Left lung (tissue), 10 donors: Measurements from ENCODE around the gene CLSTN3. TPM values are rescaled to one million over a fixed set of nuclear protein-coding genes. Genes with fewer than 3 reads are reported as not detected.

Experiments
- ATAC-seq: fragments of 200-7000 bp; cut with Tn5 transposase; one replicate; pipeline ENCODE4 v1.9.1; 2020; ENCODE audit warnings: moderate library complexity
- DNase-seq, 4 donors: peaks; one replicate each; pipeline ENCODE4 v3.0.0-alpha.2; 2013 to 2020
- H3K27ac ChIP-seq, 2 donors: fragments of 200-600 bp; sonication (generic) in 1 of 2; one replicate each; pipeline versions ENCODE4 v1.5.0 to v1.8.0; 2020 to 2021
- H3K27me3 ChIP-seq, 2 donors: fragments of 200-600 bp; sonication (generic) in 1 of 2; one replicate each; pipeline versions ENCODE4 v1.5.0 to v1.8.0; 2020 to 2021
- H3K36me3 ChIP-seq, 2 donors: fragments of 200-600 bp; sonication (generic) in 1 of 2; one replicate each; pipeline versions ENCODE4 v1.5.0 to v1.8.0; 2020 to 2021
- H3K4me1 ChIP-seq, 2 donors: fragments of 200-600 bp; one replicate each; pipeline ENCODE4 v1.8.0; 2021
- H3K4me3 ChIP-seq, 2 donors: fragments of 200-600 bp; sonication (generic) in 1 of 2; one replicate each; pipeline versions ENCODE4 v1.5.0 to v1.8.0; 2020 to 2021; ENCODE audit warnings: mild to moderate bottlenecking in 1 of 2
- H3K9me3 ChIP-seq, 2 donors: fragments of 200-600 bp; sonication (generic) in 1 of 2; one replicate each; pipeline versions ENCODE4 v1.5.0 to v1.8.0; 2020 to 2021
- intact Hi-C, 2 donors: fragments of 100-400 bp; cut with DNase I; formaldehyde crosslinking; loops; one replicate each; pipeline versions ENCODE4 v1.11.2 to v1.14.2; 2022
- polyA plus RNA-seq, 6 donors: library from polyadenylated mRNA; unstranded; fragments of 120-200 nt; gene quantifications; one replicate each; pipeline ENCODE4 v1.2.1, GENCODE V29; 2013; ENCODE audit not compliant: insufficient read length in 6 of 6
- total RNA-seq, 2 donors: library from RNA; stranded (reverse); fragmentation: NEBNext Ultra II Directional; extraction: Animal tissue kit (Norgen Biotek cat#: 25700); gene quantifications; one replicate each; pipeline ENCODE4 v1.2.1, GENCODE V29; 2021
- TF ChIP-seq, protein P1 (sequence below), 2 donors: fragments of 200-600 bp; sonication (generic) in 1 of 2; IDR thresholded peaks; one replicate each; pipeline versions ENCODE4 v1.5.0 to v1.8.0; 2021; ENCODE audit warnings: antibody characterized with exemption in 2 of 2
- donor health status: DM: no; HTN: yes; CAD: no.
- donor health status: DM: no; HTN: no; CAD: no.

CLSTN3 gene
- total and polyA plus RNA-seq, 8 donors: 30.3 to 80.9 (median 63.0) TPM

DNA sequence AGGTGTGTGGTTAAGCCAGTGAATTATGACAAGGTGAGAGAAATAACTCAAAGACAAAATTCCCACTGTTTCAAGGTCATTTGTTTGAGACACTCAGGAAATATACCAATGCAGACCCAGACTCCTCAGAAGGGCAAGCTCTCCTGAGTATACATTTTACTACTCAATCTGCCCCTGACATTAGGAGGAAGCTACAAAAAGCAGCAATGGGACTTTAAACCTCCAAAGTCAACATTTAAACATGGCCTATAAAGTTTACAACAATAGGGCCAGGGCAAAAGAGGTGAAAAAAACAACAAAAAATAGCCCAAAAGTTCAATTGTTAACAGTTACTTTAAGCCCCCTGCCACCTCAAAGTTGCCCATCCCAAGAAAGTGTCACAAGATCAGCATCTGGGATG is 39.8 kb downstream of the CLSTN3 start:
- Histone ChIP-seq H3K27me3 (no peaks in the 10 kb centered on the region), H3K9me3 (peaks cover 0 to 48% of the 10 kb centered on the region in 2 donors), H3K36me3 (no peaks in the 10 kb centered on the region), H3K4me1 (no peaks in the 10 kb centered on the region), H3K4me3 (no peak overlapping the region), H3K27ac (no peak overlapping the region)
- no peak for DNase-seq
- TF ChIP-seq, protein P1, sequence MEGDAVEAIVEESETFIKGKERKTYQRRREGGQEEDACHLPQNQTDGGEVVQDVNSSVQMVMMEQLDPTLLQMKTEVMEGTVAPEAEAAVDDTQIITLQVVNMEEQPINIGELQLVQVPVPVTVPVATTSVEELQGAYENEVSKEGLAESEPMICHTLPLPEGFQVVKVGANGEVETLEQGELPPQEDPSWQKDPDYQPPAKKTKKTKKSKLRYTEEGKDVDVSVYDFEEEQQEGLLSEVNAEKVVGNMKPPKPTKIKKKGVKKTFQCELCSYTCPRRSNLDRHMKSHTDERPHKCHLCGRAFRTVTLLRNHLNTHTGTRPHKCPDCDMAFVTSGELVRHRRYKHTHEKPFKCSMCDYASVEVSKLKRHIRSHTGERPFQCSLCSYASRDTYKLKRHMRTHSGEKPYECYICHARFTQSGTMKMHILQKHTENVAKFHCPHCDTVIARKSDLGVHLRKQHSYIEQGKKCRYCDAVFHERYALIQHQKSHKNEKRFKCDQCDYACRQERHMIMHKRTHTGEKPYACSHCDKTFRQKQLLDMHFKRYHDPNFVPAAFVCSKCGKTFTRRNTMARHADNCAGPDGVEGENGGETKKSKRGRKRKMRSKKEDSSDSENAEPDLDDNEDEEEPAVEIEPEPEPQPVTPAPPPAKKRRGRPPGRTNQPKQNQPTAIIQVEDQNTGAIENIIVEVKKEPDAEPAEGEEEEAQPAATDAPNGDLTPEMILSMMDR (IDR thresholded peaks at IDR 0.05): no peak
- intact Hi-C loops: no loop called here
- ATAC-seq: no peak

DNA sequence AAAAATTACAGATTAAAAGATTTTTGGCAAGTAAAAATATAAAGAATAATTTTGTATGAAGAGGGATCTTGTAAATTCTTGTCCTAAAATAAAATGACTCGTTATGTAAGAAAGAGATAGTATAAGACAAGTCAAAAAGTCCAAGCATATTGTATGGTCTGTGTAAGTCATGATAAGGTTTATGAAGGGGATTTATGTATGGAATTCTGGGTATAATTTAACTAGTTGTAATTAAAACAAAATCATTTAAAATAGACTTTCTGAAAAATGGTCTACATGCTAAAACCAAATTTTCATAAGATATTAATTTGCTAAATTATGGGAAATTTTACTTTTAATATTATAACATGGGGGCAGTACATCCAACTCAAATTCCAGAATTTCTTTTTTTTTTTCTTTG is 41.7 kb downstream of the CLSTN3 start:
- ATAC-seq (no peak), DNase-seq (no peak)
- H3K4me1 ChIP-seq: no peaks in the 10 kb centered on the region
- no peak overlapping the region for H3K4me3 ChIP-seq
- no peaks in the 10 kb centered on the region for H3K27me3 ChIP-seq
- intact Hi-C loops: no loop called here
- H3K9me3 ChIP-seq: peaks cover 0 to 51% of the 10 kb centered on the region in 2 donors
- TF ChIP-seq, protein P1 (IDR thresholded peaks at IDR 0.05): no peak
- no peaks in the 10 kb centered on the region for H3K36me3 ChIP-seq
- H3K27ac ChIP-seq: no peak overlapping the region

DNA sequence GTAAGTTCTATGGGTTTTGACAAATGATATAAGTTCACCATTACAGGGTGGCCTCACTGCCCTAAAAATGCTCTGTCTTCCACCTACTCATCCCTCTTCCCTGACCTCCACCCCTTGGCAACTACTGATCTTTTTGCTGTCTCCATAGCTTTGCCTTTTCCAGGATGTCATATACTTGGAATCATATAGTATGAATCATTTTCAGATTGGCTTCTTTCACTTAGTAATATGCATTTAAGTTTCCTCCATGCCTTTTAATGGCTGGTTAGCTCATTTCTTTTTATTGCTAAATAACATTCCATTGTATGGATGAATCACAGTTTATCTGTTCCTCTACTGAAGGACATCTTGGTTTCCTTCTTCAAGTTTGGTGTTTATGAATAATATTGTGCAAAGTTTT is 45.3 kb downstream of the CLSTN3 start:
- no peaks in the 10 kb centered on the region for H3K27me3 ChIP-seq
- no peak overlapping the region for H3K4me3 ChIP-seq
- H3K27ac ChIP-seq: no peak overlapping the region
- no peak for DNase-seq
- no peak for ATAC-seq
- H3K4me1 ChIP-seq: no peaks in the 10 kb centered on the region
- H3K36me3 ChIP-seq: no peaks in the 10 kb centered on the region
- intact Hi-C loops: no loop called here
- TF ChIP-seq, protein P1 (IDR thresholded peaks at IDR 0.05): no peak
- H3K9me3 ChIP-seq: peaks cover 0 to 24% of the 10 kb centered on the region in 2 donors

DNA sequence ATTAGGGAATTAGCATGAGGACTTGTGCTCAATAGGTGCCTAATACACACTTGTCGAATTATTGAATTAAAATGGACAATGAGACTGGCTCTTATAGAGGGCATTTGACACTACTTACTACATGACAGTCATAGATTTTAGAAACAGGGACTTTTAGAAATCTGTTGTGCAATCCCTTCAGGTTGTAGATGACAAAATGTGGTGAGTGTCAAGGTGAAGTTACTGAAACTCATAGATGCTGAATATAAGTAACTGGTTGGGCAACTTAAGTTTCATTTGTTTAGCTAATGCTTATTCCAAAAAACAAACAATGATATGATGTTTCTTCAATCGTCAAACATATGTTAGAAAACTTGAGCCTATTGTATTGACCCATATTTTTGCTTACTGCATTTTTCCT is 46.4 kb downstream of the CLSTN3 start:
- intact Hi-C loops: no loop called here
- DNase-seq: no peak
- no peaks in the 10 kb centered on the region for H3K4me1 ChIP-seq
- H3K27me3 ChIP-seq: no peaks in the 10 kb centered on the region
- H3K9me3 ChIP-seq: peaks cover 0 to 13% of the 10 kb centered on the region in 2 donors
- TF ChIP-seq, protein P1 (IDR thresholded peaks at IDR 0.05): no peak
- H3K4me3 ChIP-seq: no peak overlapping the region
- H3K36me3 ChIP-seq: no peaks in the 10 kb centered on the region
- ATAC-seq: no peak
- no peak overlapping the region for H3K27ac ChIP-seq

DNA sequence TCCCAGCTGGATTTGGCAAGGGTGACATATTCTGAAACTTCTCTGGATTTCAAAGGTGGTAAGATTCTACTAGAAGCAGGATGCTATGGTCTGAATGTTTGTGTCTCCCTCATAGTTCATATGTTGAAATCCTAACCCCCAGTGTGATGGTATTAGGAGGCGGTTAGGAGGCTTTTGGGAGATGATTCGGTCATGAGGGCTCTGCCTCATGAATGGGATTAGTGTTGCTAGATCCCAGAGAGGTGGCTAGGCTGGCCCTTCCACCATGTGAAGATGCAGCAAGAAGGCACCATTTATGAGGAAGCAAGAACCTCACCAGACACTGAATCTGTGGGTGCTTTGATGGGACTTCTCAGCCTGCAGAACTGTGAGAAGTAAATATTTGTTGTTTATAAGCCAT is 48.3 kb downstream of the CLSTN3 start:
- no peak for ATAC-seq
- Histone ChIP-seq H3K27ac (no peak overlapping the region), H3K27me3 (no peaks in the 10 kb centered on the region), H3K4me1 (no peaks in the 10 kb centered on the region), H3K36me3 (no peaks in the 10 kb centered on the region), H3K9me3 (peaks cover 0 to 3% of the 10 kb centered on the region in 2 donors), H3K4me3 (no peak overlapping the region)
- TF ChIP-seq, protein P1 (IDR thresholded peaks at IDR 0.05): no peak
- intact Hi-C loops: no loop called here
- DNase-seq: no peak
